Measurements from ENCODE around the gene GALNT14. TPM values are rescaled to one million over a fixed set of nuclear protein-coding genes. Genes with fewer than 3 reads are reported as not detected.

GALNT14 gene, protein sequence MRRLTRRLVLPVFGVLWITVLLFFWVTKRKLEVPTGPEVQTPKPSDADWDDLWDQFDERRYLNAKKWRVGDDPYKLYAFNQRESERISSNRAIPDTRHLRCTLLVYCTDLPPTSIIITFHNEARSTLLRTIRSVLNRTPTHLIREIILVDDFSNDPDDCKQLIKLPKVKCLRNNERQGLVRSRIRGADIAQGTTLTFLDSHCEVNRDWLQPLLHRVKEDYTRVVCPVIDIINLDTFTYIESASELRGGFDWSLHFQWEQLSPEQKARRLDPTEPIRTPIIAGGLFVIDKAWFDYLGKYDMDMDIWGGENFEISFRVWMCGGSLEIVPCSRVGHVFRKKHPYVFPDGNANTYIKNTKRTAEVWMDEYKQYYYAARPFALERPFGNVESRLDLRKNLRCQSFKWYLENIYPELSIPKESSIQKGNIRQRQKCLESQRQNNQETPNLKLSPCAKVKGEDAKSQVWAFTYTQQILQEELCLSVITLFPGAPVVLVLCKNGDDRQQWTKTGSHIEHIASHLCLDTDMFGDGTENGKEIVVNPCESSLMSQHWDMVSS
- 0.85 and 1.7 TPM in 2 replicates for total RNA-seq

DNA sequence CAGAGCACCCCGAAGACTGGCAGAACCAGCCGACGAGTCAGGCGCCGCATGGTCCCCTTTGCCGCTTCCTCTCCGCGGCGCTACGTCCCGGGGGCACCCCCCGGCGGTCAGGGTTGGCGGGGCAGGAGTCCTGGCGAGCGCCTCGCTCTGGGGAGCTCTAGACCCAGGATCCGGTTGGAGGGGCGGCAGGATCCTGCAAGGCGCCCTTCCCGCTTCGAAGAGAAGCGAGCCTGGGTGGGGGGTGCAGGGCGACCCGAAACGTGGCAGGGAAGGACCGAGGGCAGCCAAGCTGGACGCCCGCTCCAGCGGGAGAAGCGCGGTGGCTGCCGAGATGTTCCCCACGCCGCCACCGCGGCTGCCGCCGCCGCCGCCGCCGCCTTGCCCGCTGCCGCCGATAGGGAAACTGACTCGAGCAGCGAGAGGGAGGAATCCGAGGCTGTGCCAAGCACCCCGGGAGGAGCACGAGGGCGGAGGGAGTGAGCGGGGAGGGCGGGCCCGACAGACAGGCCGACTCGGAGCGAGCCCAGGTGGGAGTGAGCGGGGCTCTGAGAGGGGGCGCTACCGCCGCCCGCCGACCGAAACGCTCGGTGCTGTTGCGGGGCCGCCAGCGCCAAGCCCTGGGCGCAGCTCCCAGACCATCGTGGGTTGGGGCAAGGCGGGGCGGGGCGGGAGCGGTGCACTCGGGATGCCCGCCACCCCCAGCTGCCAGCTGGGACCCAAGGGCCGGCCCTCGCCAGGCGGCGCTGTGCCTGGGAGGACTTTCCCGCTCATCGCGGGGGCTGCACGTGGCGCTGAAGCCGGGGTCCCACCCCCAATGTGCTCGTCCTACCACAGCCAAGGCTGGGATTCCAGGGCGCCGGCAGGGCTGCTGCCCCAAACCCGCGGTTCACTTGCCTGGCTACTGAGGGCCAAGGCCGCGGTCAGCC is at the start of gene GALNT14:
Gene GALNT14 (minus strand): TSS at position 404 of the 926 bp plus-strand sequence. CDS start 354 bp downstream, at position 50.

Other genes starting within 250 kb of the GALNT14 start
- gene CAPN14, start 79.1 kb upstream of the GALNT14 start, total RNA-seq = under 0.01 and 0.28 TPM in 2 replicates
- gene EHD3, start 95.7 kb upstream of the GALNT14 start, total RNA-seq = 56.6 and 57.5 TPM in 2 replicates